GM12874 (cell line): ENCODE data around the gene R3HDM2.

Experiments
- TF ChIP-seq, protein P1 (sequence below): IDR thresholded peaks from 2 replicates; pipeline ENCODE4 v1.5.1; 2011; ENCODE audit warnings: low read depth, mild to moderate bottlenecking, control low read depth, low read length, moderate library complexity; ENCODE audit not compliant: insufficient read depth

The R3HDM2 gene

DNA sequence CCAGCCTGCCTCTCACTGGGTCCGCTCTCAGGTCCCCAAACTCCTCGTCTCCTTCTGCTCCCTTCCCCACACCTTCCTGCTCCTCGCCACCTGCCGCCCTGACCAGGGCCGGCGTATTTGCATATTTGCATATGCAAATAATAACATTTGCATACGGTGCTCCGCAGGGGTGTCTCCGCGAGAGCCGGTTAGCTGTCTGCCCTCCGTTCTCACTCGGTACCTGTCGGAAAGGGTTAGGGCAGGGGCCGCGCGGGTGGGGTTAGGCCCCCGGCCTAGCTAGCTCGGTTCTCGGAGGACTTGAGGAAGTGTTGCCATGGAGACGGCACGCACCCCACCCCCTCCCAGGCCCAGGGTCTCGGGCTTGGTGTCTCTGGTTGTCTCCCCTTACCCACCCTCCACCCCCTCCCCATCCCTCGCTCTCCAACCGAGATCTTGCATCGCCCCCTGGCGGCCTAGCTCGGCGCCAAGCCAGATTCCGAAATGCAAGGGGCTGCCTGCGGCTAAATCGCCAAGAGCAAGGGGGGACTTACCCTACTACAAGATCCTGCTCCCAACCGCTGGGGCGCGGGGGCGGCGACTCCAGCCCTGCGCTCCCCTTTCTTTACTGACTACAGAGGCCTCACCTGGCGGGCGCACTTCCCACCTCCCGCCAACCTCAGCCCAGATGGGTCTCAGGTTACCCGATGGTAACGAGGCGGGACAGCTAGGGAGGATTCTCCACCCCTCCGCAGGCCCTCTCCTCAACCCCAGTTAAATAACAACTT is 188.0 kb downstream of the R3HDM2 start:
- TF ChIP-seq, protein P1, sequence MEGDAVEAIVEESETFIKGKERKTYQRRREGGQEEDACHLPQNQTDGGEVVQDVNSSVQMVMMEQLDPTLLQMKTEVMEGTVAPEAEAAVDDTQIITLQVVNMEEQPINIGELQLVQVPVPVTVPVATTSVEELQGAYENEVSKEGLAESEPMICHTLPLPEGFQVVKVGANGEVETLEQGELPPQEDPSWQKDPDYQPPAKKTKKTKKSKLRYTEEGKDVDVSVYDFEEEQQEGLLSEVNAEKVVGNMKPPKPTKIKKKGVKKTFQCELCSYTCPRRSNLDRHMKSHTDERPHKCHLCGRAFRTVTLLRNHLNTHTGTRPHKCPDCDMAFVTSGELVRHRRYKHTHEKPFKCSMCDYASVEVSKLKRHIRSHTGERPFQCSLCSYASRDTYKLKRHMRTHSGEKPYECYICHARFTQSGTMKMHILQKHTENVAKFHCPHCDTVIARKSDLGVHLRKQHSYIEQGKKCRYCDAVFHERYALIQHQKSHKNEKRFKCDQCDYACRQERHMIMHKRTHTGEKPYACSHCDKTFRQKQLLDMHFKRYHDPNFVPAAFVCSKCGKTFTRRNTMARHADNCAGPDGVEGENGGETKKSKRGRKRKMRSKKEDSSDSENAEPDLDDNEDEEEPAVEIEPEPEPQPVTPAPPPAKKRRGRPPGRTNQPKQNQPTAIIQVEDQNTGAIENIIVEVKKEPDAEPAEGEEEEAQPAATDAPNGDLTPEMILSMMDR = peak; percentile 85

DNA sequence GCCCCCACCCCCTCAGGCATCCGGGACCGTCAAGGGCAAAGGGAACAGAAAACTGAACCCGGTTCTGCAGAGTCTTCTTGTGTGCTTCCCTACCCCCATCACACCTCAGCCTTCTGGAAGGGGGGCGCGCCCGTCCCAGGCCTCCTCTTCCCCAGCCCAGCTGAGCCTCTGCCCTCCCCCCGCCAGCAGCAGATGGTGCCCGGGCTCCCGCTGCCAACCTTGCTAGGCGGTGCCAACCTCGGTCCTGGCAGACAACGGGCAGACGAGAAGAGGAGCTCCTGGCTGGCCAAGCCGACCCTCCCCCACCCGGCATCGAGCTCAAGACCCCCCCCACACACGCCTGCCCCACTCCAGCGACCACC is 188.5 kb downstream of the R3HDM2 start:
- TF ChIP-seq, protein P1 = no peak

DNA sequence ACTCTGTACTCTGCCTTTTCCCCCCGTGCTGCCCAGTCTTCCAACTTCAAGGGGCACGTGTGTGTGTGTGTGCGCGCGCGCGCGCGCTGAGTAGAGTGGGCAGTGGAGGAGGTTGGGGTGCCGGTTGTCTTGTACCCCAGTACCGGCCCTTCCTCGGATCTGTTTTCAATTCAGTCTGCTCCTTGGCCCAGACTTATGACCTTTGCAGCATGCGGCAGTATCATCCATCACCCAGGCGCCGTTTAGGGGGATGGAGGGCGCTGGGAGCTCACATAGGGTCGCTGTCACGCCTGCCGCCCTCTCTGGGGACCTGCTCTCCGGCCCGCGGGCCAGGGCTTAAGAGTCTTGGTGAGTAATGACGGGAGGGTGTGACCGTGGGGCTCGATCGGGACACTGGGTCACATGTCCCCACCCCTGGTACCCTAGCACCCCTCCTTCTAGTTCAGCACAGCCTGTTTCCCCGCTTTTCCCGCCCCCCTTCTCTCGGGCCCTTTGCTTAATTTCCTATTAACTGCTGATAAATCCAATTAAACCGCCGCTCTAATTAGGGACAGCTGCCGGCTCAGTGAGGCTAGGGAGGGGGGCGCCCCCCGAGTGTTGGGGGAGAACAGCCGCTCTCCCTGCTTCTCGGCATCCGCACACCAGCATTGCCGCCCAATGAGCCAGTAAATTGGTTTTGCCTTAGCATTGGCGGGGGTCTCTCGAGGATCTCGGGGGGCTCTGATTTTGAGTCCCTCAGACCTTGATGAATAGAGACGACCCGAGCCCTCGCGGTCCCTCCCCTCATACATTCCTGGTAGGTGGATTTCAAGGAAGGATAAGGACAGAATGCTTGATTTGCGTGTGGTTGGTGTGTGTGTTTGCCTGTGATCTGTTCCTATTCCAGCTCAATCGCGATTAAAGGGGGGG is 189.2 kb downstream of the R3HDM2 start:
- TF ChIP-seq, protein P1 = no peak

DNA sequence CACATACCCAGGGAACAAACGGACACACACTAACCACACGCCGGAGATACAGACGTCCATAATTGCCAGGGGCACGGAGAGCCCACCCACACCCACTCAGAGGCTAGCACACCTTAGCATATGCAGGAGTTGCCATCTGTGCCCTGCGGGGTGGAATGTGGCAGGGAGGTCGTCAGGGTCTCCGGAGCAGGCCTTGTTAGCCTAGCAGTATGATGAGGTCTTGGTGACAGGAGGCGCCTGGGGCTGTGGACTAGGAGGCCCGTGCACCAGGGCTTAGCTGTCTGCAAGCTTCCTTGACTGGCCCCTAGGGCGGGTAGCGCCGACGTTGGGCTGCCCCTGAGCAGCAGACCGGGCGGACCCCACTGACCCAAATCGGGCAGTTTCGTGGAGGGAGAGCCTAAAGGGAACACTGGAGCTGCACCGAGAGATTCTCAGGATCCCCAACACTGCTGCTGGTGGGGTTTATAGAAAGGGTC is 189.9 kb downstream of the R3HDM2 start:
- TF ChIP-seq, protein P1 = no peak

DNA sequence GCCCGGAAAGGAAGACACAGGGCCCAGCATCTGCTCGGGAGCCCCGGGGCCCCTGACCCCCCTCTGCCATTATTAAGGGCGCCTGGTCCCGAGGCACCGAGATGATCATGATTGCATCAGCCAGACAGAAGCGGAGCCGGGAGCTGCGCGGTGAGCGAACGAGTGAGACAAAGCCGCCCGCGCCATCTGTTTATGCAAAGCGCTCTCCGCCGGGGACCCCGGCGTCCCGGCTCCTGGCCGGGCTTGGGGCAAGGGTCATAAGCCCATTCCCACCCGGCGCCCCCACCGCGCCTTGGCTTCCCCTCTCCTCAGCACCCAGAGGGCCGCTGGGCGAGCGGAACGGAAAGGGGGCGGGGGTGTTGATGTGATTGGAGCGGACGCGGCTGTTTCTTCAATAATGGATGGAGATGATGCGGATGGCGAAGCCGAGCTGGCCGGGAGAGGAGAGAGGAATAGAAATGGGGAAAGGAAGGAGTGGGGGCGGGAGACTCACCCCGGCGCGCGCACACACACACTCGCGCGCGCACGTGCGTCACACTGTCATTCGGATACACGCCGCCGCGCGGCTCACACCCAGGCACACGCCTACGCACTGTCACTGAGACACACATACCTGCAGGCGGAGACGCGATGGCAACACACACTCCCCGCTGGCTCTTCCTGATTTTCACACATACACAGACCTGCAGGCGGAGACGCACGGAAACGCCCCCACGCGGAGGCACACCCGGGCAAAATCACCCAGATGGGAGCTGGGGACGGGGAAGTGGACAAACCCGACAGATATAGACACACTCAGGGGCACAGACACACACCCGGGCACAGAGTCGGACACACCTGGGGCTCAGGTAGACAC is 190.5 kb downstream of the R3HDM2 start:
- TF ChIP-seq, protein P1 = no peak

DNA sequence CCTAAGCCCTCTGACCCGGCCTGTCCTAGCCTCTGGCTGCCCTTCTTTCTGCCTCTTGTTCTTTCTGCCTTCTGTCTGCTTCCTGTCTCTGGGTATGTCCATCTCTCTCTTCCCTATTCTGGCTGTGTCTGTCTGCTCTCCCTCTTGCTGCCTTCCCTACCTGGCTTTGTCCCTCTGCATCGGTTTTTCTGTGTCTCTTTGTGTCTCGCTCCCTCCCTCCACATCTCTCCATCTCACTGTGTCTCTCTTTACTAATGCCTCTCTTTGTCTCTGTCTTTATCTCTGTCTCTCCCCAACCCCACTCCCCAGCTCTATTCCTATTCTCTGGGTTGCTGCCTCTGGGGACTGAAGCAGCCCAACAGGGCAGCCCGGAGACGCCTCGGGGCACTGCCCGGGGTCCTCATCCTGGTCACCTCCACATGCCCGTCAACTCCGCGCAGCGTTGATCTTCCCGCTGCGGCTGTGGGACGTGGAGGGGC is 191.2 kb downstream of the R3HDM2 start:
- TF ChIP-seq, protein P1 = no peak
